Measurements from ENCODE around the gene RHCG.

Gene RHCG

GRCh38 chr15:89506026-89506686, 9.8 kb upstream of the RHCG start:
- CTCF ChIA-PET: no interaction called here
- no peak for TF ChIP-seq CTCF (conservative IDR thresholded peaks at IDR 0.05; ENCODE audit: low read depth)
- POLR2A ChIA-PET (ENCODE audit: low non-redundant PET): no interaction called here
- DNase-seq (ENCODE audit: low spot score): no peak
- H3K27ac ChIP-seq: no peak overlapping the region

GRCh38 chr15:89504166-89504565, 7.8 kb upstream of the RHCG start:
- TF ChIP-seq CTCF (conservative IDR thresholded peaks at IDR 0.05; ENCODE audit: low read depth): no peak
- peak overlapping the region; percentile 75 for H3K27ac ChIP-seq
- ChIA-PET CTCF (no interaction called here), POLR2A (ENCODE audit: low non-redundant PET) (no interaction called here)
- no peak for DNase-seq (ENCODE audit: low spot score)

- TF ChIP-seq CTCF (conservative IDR thresholded peaks at IDR 0.05; ENCODE audit: low read depth): no peak
- ChIA-PET POLR2A (ENCODE audit: low non-redundant PET) (no interaction called here), CTCF (interaction anchor here (0.6 to 1.2 kb wide), 2 partner anchors 10 to 61 kb away, joined by 4 read pairs; no protein-coding TSS in a partner anchor)
- peak; percentile 28 for DNase-seq (ENCODE audit: low spot score)
- H3K27ac ChIP-seq: peak overlapping the region; percentile 75
Measured at GRCh38 chr15:89502867-89503595, 6.6 kb upstream of the RHCG start.

GRCh38 chr15:89501646-89502045, 5.3 kb upstream of the RHCG start:
- CTCF ChIA-PET: interaction anchor here (0.6 kb wide), 1 partner anchor 203 kb away, joined by 3 read pairs; no protein-coding TSS in a partner anchor
- TF ChIP-seq CTCF (conservative IDR thresholded peaks at IDR 0.05; ENCODE audit: low read depth): no peak
- no peak overlapping the region; the same call in 1 of the 2 replicates for H3K27ac ChIP-seq
- POLR2A ChIA-PET (ENCODE audit: low non-redundant PET): no interaction called here
- DNase-seq (ENCODE audit: low spot score): no peak

GRCh38 chr15:89500397-89501270, 4.3 kb upstream of the RHCG start:
- POLR2A ChIA-PET (ENCODE audit: low non-redundant PET): no interaction called here
- no peak for DNase-seq (ENCODE audit: low spot score)
- CTCF ChIA-PET: interaction anchor here (0.6 to 1.3 kb wide), 6 partner anchors 10 to 259 kb away, joined by 3 to 4 read pairs (median 4); no protein-coding TSS in a partner anchor
- no peak overlapping the region for H3K27ac ChIP-seq
- no peak; the same call in 1 of the 2 replicates for TF ChIP-seq CTCF (conservative IDR thresholded peaks at IDR 0.05; ENCODE audit: low read depth)

GRCh38 chr15:89499156-89499555, 2.8 kb upstream of the RHCG start:
- ChIA-PET POLR2A (ENCODE audit: low non-redundant PET) (no interaction called here), CTCF (interaction anchor here (0.6 kb wide), 2 partner anchors 10 to 140 kb away, joined by 3 read pairs; no protein-coding TSS in a partner anchor)
- no peak for TF ChIP-seq CTCF (conservative IDR thresholded peaks at IDR 0.05; ENCODE audit: low read depth)
- DNase-seq (ENCODE audit: low spot score): no peak
- H3K27ac ChIP-seq: peak overlapping the region; percentile 79

All from RWPE1 (cell line).